Hematopoietic multipotent progenitor cell treated with erythropoietin and hydrocortisone succinate and interleukin-3 and kit ligand, for 4 days (in vitro differentiated cells): ENCODE results near the gene TMEM120B.
A peak's percentile ranks its signal among the peaks of the same experiment; 100 is the strongest.
"Not testable (repeated sequence)": the region's sequence is repeated elsewhere in the genome, so short reads cannot be mapped to it uniquely, and the experiment has no call there.

ENCODE experiments used
- DNase-seq: peaks from one replicate; pipeline ENCODE4 v3.0.0-alpha.2; 2015

The TMEM120B gene

GRCh38 chr12:121776190-121777098, 63.9 kb downstream of the TMEM120B start:
- peak; percentile 91 for DNase-seq

- peak; percentile 87 for DNase-seq
Measured at GRCh38 chr12:121778567-121779421, 66.2 kb downstream of the TMEM120B start.

DNA sequence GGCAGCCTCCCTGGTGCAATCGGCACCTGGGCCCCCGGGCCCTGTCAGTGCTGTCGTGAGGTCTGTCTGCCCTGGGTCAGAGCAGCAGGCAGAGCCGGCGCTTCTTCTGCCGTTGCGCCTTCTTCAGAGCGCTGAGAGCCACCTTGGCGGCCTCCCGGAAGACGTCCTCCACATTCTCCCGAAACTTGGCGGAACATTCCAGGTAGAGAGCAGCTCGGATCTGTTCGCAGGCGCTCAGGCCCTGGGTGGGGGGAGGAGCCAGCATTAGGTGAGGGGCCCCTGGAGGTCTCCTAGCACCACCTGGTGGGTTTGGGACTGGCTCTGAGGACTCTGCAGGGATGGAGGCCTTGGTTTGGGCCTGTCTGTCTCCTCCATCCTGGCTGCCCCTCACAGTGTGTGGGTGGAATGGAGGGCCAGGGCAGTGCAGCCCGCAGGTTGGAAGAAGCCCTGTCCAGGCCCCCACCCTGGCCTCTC, 66.9 kb downstream of the TMEM120B start:
- DNase-seq = no peak

DNA sequence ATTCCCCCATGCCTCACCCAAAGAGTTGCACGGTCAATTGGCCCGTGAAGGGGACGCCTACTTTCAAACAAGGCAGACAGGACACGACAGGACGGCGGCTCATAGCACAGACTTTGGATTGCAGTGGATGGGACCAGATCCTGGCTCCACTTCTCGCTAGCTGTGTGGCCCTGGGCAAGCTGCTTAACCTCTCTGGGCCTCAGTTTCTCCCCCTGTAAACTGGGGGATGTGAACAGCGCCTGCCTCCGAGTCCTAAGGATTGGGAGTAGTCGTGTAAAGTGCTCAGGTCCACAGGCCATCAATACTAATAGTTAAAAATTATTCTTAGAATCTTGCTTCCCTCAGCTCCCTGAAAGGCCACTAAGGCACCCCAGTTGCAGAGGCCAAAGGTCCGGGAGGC, 67.9 kb downstream of the TMEM120B start:
- DNase-seq = no peak

DNA sequence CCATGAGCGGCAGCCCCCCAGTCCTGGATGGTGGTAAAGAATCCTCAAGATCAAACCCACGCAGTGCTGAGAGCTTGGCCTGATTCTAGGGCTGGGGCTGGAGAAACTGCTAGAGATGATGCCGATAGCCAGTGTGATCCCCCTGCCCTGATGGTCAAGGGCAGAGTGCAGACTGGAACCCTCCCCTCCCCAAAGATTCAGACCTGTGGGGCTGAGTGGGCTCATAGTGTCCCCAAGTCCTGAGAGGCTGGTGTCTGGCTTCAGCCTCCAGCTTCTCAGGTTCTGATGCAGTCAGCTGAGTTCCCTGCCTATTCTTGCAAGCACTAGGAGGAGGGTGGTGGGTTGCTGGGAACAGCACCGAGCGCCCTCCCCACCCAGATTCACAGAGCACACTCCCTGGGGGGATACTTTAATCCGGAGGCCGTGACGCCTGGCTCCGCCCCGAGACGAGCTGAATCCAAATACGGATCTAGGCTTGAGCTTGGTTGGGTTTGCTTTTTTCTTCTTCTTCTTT, 69.0 kb downstream of the TMEM120B start:
- no peak for DNase-seq

DNA sequence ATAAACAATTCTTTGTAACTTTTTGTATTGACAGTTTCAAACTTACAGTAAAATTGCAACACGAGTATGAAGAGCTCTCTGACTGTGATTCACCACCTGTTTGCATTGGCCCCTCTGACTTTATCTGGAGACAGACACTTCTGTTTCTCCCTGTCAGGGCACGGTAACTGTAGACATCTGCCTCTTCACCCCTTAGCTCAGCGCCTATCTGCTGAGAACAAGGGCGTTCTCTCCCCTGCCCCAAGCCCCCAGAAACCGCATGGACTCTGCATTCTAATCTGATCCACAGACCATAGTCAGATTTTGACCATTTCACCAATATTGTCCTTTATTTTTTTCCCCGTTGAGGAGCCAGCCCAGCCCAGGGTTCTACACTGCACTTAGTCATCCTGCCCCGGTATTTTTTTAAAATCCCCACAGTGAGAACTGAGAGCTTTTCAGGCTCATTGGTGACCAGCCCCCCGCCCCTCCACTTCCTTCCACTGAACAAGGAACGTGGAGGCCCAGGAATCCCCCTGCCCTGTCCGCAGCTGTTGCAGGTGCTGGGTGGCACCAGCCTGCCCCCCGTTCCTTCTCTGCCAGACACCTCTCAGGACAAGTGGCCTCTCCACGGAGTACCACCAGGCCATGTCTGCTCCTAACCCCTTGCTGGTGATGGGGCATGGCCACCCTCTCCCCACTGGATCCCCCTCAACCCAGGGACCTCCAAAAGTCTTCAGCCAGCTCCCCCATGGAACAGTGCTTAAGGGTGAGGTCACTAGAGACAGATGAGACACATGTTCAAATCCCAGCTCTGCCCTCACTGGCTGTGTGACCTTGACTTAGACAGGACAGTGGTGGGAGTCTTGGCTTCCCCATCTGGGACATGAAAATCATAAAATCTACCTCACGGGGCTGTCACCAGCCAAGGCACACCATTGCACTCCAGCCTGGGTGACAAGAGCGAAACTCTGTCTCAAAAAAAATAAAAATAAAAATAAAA, 69.7 kb downstream of the TMEM120B start:
- DNase-seq = peak; percentile 93

DNA sequence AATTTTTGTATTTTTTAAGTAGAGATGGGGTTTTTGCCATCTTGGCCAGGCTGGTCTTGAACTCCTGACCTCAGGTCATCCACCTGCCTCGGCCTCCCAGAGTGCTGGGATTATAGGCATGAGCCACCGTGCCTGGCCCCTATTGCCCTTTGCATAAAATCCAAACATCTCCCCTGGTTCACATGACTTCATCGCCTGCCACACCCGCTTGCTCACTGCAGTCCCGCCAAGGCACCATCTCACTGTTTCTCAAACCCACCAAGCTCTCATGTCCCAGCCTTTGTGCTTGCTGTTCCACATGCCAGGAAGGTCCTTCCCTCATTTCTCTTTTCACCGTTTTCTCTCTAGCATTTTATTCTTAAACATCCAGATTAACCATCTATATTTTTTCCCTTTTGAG, 71.2 kb downstream of the TMEM120B start:
- no peak for DNase-seq

DNA sequence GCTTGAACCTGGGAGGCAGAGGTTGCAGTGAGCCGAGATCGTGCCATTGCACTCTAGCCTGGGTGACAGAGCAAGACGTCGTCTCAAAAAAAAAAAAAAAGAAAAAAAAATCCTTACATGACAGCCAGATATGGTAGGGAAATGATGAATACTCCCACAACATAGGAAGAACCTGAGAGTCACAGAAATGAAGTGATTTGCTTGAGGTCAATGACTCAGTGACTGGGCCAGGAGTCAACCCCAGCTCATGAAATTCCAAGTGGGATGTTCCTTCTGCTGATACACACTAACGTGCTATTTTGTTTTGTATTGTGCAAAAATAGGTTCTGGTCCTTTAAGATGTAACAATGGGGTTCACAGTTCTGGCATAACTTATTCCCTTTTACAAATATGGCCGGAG, 71.9 kb downstream of the TMEM120B start:
- DNase-seq = no peak

- DNase-seq = peak; percentile 42
Measured at GRCh38 chr12:121786440-121786825, 73.9 kb downstream of the TMEM120B start.

DNA sequence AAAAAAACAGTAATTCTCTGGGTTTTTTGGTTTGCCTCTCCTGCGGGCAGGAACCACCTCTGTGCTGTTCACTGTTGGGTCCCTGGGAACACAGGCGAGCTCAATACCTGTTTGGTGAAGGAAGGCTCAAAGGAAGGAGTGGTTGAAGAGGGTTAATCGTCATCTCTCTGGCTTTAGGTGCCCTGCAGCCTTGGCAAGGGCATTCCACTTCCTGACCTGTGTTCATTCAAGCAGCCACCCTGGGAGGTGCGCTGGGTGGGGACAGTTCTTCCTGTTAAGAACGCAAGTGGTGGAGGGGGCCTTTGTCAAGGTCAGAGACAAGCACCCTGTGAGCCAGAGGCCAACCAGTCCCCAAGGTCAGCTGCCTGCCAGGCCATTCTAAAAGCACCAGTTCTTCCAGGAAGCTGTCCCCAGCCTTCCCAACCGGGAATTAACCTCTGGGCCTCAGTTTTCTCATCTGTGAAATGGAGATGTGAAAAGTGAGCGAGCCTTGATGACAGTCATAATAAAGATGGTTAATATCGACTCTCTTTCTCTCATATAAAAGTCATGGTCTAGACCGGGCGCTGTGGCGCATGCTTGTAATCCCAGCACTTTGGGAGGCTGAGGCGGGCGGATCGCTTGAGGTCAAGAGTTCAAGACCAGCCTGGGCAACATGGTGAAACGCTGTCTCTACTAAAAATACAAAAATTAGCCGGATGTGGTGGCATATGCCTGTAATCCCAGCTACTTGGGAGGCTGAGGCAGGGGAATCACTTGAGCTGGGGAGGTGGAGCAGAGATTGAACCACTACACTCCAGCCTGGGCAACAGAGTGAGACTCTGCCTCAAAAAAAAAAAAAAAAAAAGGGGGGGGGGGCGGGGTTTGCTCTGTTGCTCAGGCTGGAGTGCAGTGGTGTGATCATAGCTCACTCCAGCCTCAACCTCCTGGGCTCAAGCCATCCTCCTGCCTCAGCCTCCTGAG, 74.8 kb downstream of the TMEM120B start:
- DNase-seq = no peak

DNA sequence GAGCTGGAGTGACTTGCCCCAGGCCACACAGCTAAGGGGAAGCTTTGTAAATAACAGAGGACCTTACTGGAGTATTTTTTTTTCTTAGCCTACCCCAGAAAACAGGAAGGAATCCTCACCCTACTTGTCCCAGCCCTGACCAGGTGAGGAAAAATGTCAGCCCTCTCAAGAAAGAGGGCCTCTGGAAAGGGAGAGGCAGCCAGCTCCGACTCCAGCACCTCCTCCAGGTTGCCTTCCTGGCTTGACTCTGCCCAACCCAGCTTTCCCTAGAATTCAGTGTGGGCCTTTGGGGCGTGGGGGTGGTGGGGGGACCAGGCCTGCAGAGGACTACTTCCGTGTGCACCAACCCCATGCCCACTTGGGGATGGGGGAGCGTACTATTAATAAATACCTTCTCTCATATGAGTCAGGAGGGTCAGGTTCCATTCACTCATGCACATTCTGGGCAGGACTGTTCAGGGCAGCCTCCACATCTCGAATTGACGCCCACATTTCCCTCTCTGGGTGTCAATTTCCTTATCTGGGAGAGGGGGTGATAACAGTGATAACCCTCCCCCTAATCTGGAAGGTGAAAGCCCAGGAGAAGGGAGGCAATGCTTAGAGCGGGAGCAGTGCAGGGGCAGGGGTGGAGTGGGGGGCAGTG, 75.7 kb downstream of the TMEM120B start:
- DNase-seq = no peak

GRCh38 chr12:121789233-121789781, 76.8 kb downstream of the TMEM120B start:
- DNase-seq = peak; percentile 77

DNA sequence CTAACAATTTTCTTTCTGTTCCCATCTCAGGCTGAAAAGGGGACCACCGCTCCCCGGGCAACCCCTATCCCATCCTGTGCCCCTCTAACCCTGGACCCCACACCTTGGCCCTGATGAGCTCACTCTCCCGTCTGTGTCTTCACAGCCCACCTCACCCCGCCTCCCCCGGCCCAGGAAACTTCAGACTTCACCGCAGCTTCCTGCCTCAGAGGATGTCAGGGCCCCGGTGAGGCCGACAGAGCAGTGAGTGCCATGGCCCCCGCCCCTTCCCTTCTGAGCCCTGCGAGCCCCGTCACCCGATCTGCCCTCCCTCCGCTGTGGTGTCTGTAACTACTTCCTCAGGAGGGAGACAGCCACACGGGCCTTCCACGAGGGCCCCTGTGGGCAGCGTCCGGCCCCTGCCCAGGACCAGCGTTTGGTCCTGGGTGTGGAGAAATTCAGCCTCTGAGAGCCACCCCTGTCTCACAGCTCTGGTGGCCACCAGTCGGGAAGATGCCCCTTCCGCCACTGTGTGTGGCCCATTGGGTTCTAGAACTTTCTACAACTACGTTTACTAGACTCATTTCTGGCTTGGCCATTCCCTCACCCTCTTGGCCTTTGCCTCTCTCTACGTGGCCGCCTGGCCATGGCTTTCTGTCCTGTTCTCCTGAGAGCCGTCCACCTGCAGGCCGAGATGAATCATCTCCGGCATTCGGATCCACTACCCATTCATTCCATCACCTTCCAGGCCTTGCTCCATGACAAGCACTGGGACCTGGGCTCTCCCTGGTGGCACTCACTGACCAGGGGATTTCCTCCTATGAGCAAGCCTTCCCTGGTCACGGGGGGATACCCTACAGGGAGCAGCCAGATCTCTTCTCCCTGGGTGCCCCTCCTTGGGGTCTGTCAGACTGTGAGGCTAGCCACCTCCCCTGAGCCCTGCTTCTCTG, 77.5 kb downstream of the TMEM120B start:
- DNase-seq = peak; percentile 95

DNA sequence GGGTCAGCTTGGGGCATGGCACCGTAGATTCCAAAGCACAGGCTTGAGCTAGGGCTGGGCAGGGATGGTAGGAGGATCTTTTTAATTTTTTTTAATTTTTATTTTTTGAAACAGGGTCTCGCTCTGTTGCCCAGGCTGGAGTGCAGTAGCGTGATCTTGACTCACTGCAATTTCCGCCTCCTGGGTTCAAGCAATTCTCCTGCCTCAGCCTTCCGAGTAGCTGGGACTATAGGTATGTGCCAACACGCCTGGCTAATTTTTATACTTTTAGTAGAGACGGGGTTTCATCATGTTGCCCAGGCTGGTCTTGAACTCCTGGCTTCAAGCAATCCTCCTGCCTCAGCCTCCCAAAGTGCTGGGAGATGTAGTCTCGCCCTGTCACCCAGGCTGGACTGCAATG, 78.2 kb downstream of the TMEM120B start:
- not testable (repeated sequence) for DNase-seq

DNA sequence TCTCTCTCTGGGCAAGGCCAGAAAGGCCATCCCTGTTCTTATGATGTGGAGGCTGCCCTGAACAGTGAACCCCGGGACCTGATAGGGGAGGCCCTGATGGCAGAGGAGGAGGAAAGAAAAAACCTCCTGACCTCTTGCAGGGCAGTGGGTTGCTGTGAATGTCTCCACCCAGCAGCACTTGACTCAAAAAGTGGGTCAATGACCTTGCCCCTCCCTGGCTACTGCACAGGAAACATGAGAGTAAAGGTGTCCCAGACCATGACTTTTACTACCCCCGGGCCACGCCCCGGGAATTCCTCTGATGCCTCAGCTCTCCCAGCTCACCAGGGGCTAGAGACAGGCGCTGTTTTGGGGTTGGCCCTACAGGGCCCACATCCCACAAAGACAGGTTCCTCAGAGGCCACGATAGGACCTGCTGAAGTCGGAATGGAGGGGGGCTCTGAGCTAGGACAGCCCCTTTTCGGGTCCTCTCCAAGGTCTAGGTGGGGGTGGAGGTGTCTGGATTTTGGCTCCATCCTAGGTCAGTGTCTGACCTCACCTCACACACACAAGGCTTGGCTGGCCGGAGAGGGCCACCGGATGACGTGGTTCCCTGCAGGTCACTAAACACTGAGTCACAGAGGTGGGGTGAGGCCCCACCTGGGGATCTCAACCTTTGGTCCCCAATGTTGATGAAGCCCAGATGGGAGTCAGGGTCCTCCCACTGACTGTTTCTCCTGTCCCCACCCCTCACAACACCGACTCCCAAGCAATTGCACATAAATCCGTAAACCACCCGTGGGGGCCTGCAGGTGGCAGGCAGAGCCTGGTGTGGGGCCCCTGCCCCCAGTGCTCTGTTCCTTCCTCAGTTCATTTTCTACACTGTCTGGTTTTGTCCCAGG, 79.4 kb downstream of the TMEM120B start:
- no peak for DNase-seq

GRCh38 chr12:121792607-121793439, 80.3 kb downstream of the TMEM120B start:
- DNase-seq = peak; percentile 72

GRCh38 chr12:121793440-121793837, 80.9 kb downstream of the TMEM120B start, which contains the start of gene RHOF:
Gene RHOF (minus strand): TSS chr12:121793688. CDS start chr12:121793633, 55 bp downstream.
- peak; percentile 75 for DNase-seq
